H9 (cell line): Measurements from ENCODE around the gene FAM13C. TPM values are rescaled to one million over a fixed set of nuclear protein-coding genes. Genes with fewer than 3 reads are reported as not detected.

Source experiments
- DNase-seq: peaks from one replicate; pipeline ENCODE4 v3.0.0-alpha.2; 2017
- H2AFZ ChIP-seq: one replicate; pipeline ENCODE4 v1.6.1; 2013; ENCODE audit warnings: mild to moderate bottlenecking, low read length, control low read depth, moderate library complexity
- H2AK5ac ChIP-seq: 2 replicates; pipeline ENCODE4 v1.6.1; 2013; ENCODE audit warnings: low read length, control low read depth, mixed read lengths; ENCODE audit not compliant: insufficient read length
- H2BK120ac ChIP-seq: one replicate; pipeline ENCODE4 v1.6.1; 2013; ENCODE audit warnings: low read depth, mild to moderate bottlenecking, low read length, control low read depth, inconsistent platforms; ENCODE audit not compliant: poor library complexity, severe bottlenecking
- H2BK12ac ChIP-seq: 2 replicates; pipeline ENCODE4 v1.6.1; 2013; ENCODE audit warnings: low read length, control low read depth, mixed read lengths, low read depth; ENCODE audit not compliant: insufficient read length
- H2BK15ac ChIP-seq: 2 replicates; pipeline ENCODE4 v1.6.1; 2013; ENCODE audit warnings: low read depth, low read length, control low read depth
- H2BK20ac ChIP-seq: one replicate; pipeline ENCODE4 v1.6.1; 2013; ENCODE audit warnings: low read depth, mild to moderate bottlenecking, low read length, control low read depth, inconsistent platforms; ENCODE audit not compliant: poor library complexity, severe bottlenecking
- H2BK5ac ChIP-seq: 2 replicates; pipeline ENCODE4 v1.6.1; 2013; ENCODE audit warnings: low read length, control low read depth, mixed read lengths; ENCODE audit not compliant: insufficient read length
- H3K14ac ChIP-seq: 2 replicates; pipeline ENCODE4 v1.6.1; 2013; ENCODE audit warnings: low read length, control low read depth; ENCODE audit not compliant: insufficient read depth
- H3K18ac ChIP-seq: 2 replicates; pipeline ENCODE4 v1.6.1; 2013; ENCODE audit warnings: low read depth, mild to moderate bottlenecking, mixed read lengths, low read length, control low read depth; ENCODE audit not compliant: insufficient read length
- H3K23ac ChIP-seq: 2 replicates; pipeline ENCODE4 v1.6.1; 2013; ENCODE audit warnings: low read length, control low read depth, mixed read lengths, low read depth; ENCODE audit not compliant: insufficient read length
- H3K23me2 ChIP-seq: 2 replicates; pipeline ENCODE4 v1.6.1; 2013; ENCODE audit warnings: low read depth, mild to moderate bottlenecking, mixed read lengths, low read length, control low read depth; ENCODE audit not compliant: insufficient read length, poor library complexity, severe bottlenecking
- H3K27ac ChIP-seq: 2 replicates; pipeline ENCODE4 v1.5.1; 2013; ENCODE audit warnings: low read length, control low read depth, mixed read lengths, low read depth; ENCODE audit not compliant: insufficient read length
- H3K27me3 ChIP-seq: 2 replicates; pipeline ENCODE4 v1.6.1; 2013; ENCODE audit warnings: low read length, control low read depth, inconsistent platforms; ENCODE audit not compliant: insufficient read depth
- H3K4ac ChIP-seq: 2 replicates; pipeline ENCODE4 v1.6.1; 2013; ENCODE audit warnings: low read depth, mild to moderate bottlenecking, control low read depth, inconsistent platforms, low read length, moderate library complexity
- H3K4me1 ChIP-seq: 2 replicates; pipeline ENCODE4 v1.6.1; 2013; ENCODE audit warnings: low read length, control low read depth, inconsistent platforms; ENCODE audit not compliant: insufficient read depth
- H3K4me2 ChIP-seq: 2 replicates; pipeline ENCODE4 v1.6.1; 2013; ENCODE audit warnings: low read length, control low read depth, mixed read lengths; ENCODE audit not compliant: insufficient read length, insufficient read depth
- H3K56ac ChIP-seq: 2 replicates; pipeline ENCODE4 v1.6.1; 2013; ENCODE audit warnings: low read depth, mild to moderate bottlenecking, mixed read lengths, low read length, control low read depth; ENCODE audit not compliant: insufficient read length
- H3K79me1 ChIP-seq: 2 replicates; pipeline ENCODE4 v1.6.1; 2013; ENCODE audit warnings: low read depth, mild to moderate bottlenecking, moderate library complexity, low read length, control low read depth, inconsistent platforms; ENCODE audit not compliant: insufficient read depth, poor library complexity, severe bottlenecking
- H3K79me2 ChIP-seq: 2 replicates; pipeline ENCODE4 v1.6.1; 2013; ENCODE audit warnings: low read length, control low read depth, inconsistent platforms; ENCODE audit not compliant: insufficient read depth
- H3K9ac ChIP-seq: 2 replicates; pipeline ENCODE4 v1.6.1; 2013; ENCODE audit warnings: low read length, control low read depth, mixed read lengths; ENCODE audit not compliant: insufficient read length; ENCODE audit errors: extremely low read depth
- H3K9me3 ChIP-seq: one replicate; pipeline ENCODE4 v1.6.1; 2013; ENCODE audit warnings: low read depth, low read length, inconsistent platforms; ENCODE audit not compliant: control insufficient read depth
- H3T11ph ChIP-seq: one replicate; pipeline ENCODE4 v1.6.1; 2013; ENCODE audit warnings: mild to moderate bottlenecking, low read length, control low read depth, inconsistent platforms
- H4K20me1 ChIP-seq: one replicate; pipeline ENCODE4 v1.6.1; 2013; ENCODE audit not compliant: control insufficient read depth, insufficient read length, insufficient read depth
- H4K5ac ChIP-seq: 2 replicates; pipeline ENCODE4 v1.6.1; 2013; ENCODE audit warnings: low read depth, mild to moderate bottlenecking, mixed read lengths, low read length, control low read depth; ENCODE audit not compliant: insufficient read length
- H4K8ac ChIP-seq: replicated peaks from 2 replicates; pipeline ENCODE4 v1.6.1; 2013; ENCODE audit warnings: low read length, control low read depth, mixed read lengths, low read depth; ENCODE audit not compliant: insufficient read length
- H4K91ac ChIP-seq: 2 replicates; pipeline ENCODE4 v1.6.1; 2013; ENCODE audit warnings: low read depth, mild to moderate bottlenecking, moderate library complexity, mixed read lengths, low read length, control low read depth; ENCODE audit not compliant: insufficient read length
- H3K27ac Mint-ChIP-seq, 3 experiments: 2 replicates in 2 of 3; 3 replicates in 1 of 3; pipeline ENCODE4 v1.8.0; 2020 to 2021; ENCODE audit warnings: mixed read lengths in 3 of 3, mild to moderate bottlenecking in 1 of 3, moderate library complexity in 1 of 3
- H3K27me3 Mint-ChIP-seq: 2 replicates; pipeline ENCODE4 v1.8.0; 2021; ENCODE audit warnings: low read depth, mild to moderate bottlenecking, moderate library complexity, mixed read lengths
- H3K36me3 Mint-ChIP-seq, 3 experiments: 2 replicates in 2 of 3; 3 replicates in 1 of 3; pipeline ENCODE4 v1.8.0; 2020 to 2021; ENCODE audit warnings: low read depth in 3 of 3, mixed read lengths in 3 of 3; ENCODE audit not compliant: insufficient read depth in 1 of 3
- H3K4me1 Mint-ChIP-seq, 2 experiments: 2 replicates each; pipeline ENCODE4 v1.8.0; 2020; ENCODE audit warnings: mixed read lengths in 2 of 2
- H3K4me3 Mint-ChIP-seq, 2 experiments: 2 replicates in 1 of 2; 3 replicates in 1 of 2; pipeline ENCODE4 v1.8.0; 2020 to 2021; ENCODE audit warnings: mild to moderate bottlenecking in 2 of 2, mixed read lengths in 2 of 2, moderate library complexity in 1 of 2
- H3K9me3 Mint-ChIP-seq, 2 experiments: 2 replicates in 1 of 2; 3 replicates in 1 of 2; pipeline ENCODE4 v1.8.0; 2020; ENCODE audit warnings: mild to moderate bottlenecking in 2 of 2, mixed read lengths in 2 of 2, moderate library complexity in 1 of 2
- CTCF ChIP-seq: fragments of 200-600 bp; sonication (generic); conservative IDR thresholded peaks from 3 replicates; pipeline ENCODE4 v1.8.0; 2021; ENCODE audit warnings: antibody characterized with exemption, mild to moderate bottlenecking
- WGBS: extraction: QIAGEN DNeasy Blood & Tissue Kit; methylation state at CpG from one replicate; pipeline ENCODE4 v1.1.7; 2013; ENCODE audit warnings: missing lambda C conversion rate, low lambda C conversion rate, mixed read lengths; ENCODE audit not compliant: insufficient read length; ENCODE audit errors: extremely low coverage; 5-methylcytosine and 5-hydroxymethylcytosine counted together
- total RNA-seq: library from RNA; stranded (reverse); gene quantifications from 2 replicates; pipeline ENCODE4 v1.2.1, GENCODE V29; 2021

Gene FAM13C
- total RNA-seq, 1 experiment from 2014 or later: 0.31 TPM

- Histone ChIP-seq H3K9me3 (no peaks in the 10 kb centered on the region), H3T11ph (no peak overlapping the region), H2BK5ac (no peak overlapping the region), H3K23me2 (no peaks in the 10 kb centered on the region), H4K20me1 (no peaks in the 10 kb centered on the region), H3K4me1 (no peaks in the 10 kb centered on the region), H4K5ac (no peak overlapping the region), H2BK12ac (no peak overlapping the region), H2AFZ (no peak overlapping the region), H2AK5ac (no peak overlapping the region), H4K91ac (no peak overlapping the region), H3K56ac (no peak overlapping the region), H3K18ac (no peak overlapping the region), H2BK120ac (no peak overlapping the region), H3K79me2 (no peaks in the 10 kb centered on the region), H3K79me1 (no peaks in the 10 kb centered on the region), H3K4me2 (no peak overlapping the region), H3K4ac (no peak overlapping the region), H3K9ac (no peak overlapping the region), H3K14ac (no peak overlapping the region), H2BK20ac (no peak overlapping the region), H3K23ac (no peak overlapping the region), H3K27ac (no peak overlapping the region), H2BK15ac (no peak overlapping the region), H3K27me3 (no peaks in the 10 kb centered on the region), H4K8ac (no peak overlapping the region)
- Mint-ChIP-seq H3K36me3 (0 out of 7 replicates have a peak, but pooled peaks cover 0 to 4% (median 0%) of the 10 kb centered on the region in 3 experiments), H3K4me1 (peaks cover 0 to 14% of the 10 kb centered on the region in 2 experiments; a peak in 2 of 4 replicates), H3K4me3 (no peak overlapping the region), H3K27me3 (no peaks in the 10 kb centered on the region; the same call in 1 of the 2 replicates), H3K27ac (no peak overlapping the region), H3K9me3 (peaks cover 1 to 3% of the 10 kb centered on the region in 2 experiments; a peak in 2 of 5 replicates)
- WGBS: no CpG with 5 or more reads among the region's 4 CpGs
- no peak for DNase-seq
- TF ChIP-seq CTCF: no peak
Measured at GRCh38 chr10:59322131-59322530, 40.2 kb downstream of the FAM13C start.
